OCI-LY1 (cell line): Measurements from ENCODE around the gene MAPK1.

ENCODE experiments used
- H2AFZ ChIP-seq: fragments of 200-600 bp; sonication (generic), shearing (Covaris generic); 2 replicates; pipeline ENCODE4 v1.6.0; 2014; ENCODE audit warnings: antibody characterized with exemption, mild to moderate bottlenecking, low read length
- H3F3A ChIP-seq: fragments of 200-600 bp; sonication (generic), shearing (Covaris generic); 2 replicates; pipeline ENCODE4 v1.6.0; 2014; ENCODE audit warnings: mild to moderate bottlenecking, antibody characterized with exemption, low read length, moderate library complexity; ENCODE audit not compliant: insufficient read depth
- H3K27ac ChIP-seq: fragments of 200-600 bp; sonication (generic); 2 replicates; pipeline ENCODE4 v1.5.1; 2014; ENCODE audit warnings: low read length, mixed run types, mild to moderate bottlenecking, low read depth; ENCODE audit not compliant: poor library complexity, severe bottlenecking
- H3K27me3 ChIP-seq: fragments of 200-600 bp; sonication (generic); 2 replicates; pipeline ENCODE4 v1.6.0; 2014; ENCODE audit warnings: antibody characterized with exemption, mild to moderate bottlenecking, low read length, moderate library complexity; ENCODE audit not compliant: insufficient read depth
- H3K36me3 ChIP-seq: fragments of 200-600 bp; sonication (generic); 2 replicates; pipeline ENCODE4 v1.6.1; 2014; ENCODE audit warnings: mild to moderate bottlenecking, antibody characterized with exemption, low read length, moderate library complexity, mixed read lengths; ENCODE audit not compliant: insufficient read depth
- H3K4me1 ChIP-seq: fragments of 200-600 bp; sonication (generic); 2 replicates; pipeline ENCODE4 v1.5.1; 2014; ENCODE audit warnings: mild to moderate bottlenecking, low read length, moderate library complexity; ENCODE audit not compliant: insufficient read depth, severe bottlenecking
- H3K4me2 ChIP-seq: fragments of 200-600 bp; sonication (generic), shearing (Covaris generic); 2 replicates; pipeline ENCODE4 v1.6.1; 2014; ENCODE audit warnings: low read length
- H3K4me3 ChIP-seq: fragments of 200-600 bp; sonication (generic); 2 replicates; pipeline ENCODE4 v1.5.1; 2014; ENCODE audit warnings: low read length, low read depth, mild to moderate bottlenecking, mixed read lengths; ENCODE audit not compliant: poor library complexity, severe bottlenecking
- H3K79me2 ChIP-seq: fragments of 200-600 bp; shearing (Covaris generic); 2 replicates; pipeline ENCODE4 v1.6.1; 2016; ENCODE audit warnings: mixed run types, low read length, mixed read lengths; ENCODE audit not compliant: insufficient read depth
- H3K9ac ChIP-seq: fragments of 200-600 bp; sonication (generic), shearing (Covaris generic); 2 replicates; pipeline ENCODE4 v1.6.1; 2014; ENCODE audit warnings: mild to moderate bottlenecking, low read length, mixed read lengths
- H3K9me2 ChIP-seq: fragments of 200-600 bp; sonication (generic), shearing (Covaris generic); 2 replicates; pipeline ENCODE4 v1.6.1; 2014; ENCODE audit warnings: low read depth, mild to moderate bottlenecking, low read length, mixed read lengths
- H3K9me3 ChIP-seq: fragments of 200-600 bp; shearing (Covaris generic); 2 replicates; pipeline ENCODE4 v1.6.1; 2014; ENCODE audit warnings: low read length, mixed read lengths
- H4K20me1 ChIP-seq: fragments of 200-600 bp; sonication (generic), shearing (Covaris generic); 2 replicates; pipeline ENCODE4 v1.6.0; 2016; ENCODE audit warnings: mild to moderate bottlenecking, low read length; ENCODE audit not compliant: insufficient read depth
- CTCF ChIP-seq: fragments of 200-600 bp; sonication (generic), shearing (Covaris generic); IDR thresholded peaks from 2 replicates; pipeline ENCODE4 v1.5.1; 2017; ENCODE audit warnings: mild to moderate bottlenecking, antibody characterized with exemption, low read length, moderate library complexity, mixed read lengths
- EZH2 ChIP-seq: fragments of 200-600 bp; sonication (generic), shearing (Covaris generic); IDR thresholded peaks from 2 replicates; pipeline ENCODE4 v1.8.0; 2017; ENCODE audit warnings: borderline replicate concordance, mixed run types, mild to moderate bottlenecking, antibody characterized with exemption, low read length, moderate library complexity, mixed read lengths

Gene MAPK1

GRCh38 chr22:21860491-21861039 is 6.9 kb downstream of the MAPK1 start:
- peaks cover 12% of the 10 kb centered on the region; the same call in 1 of the 2 replicates for H3K36me3 ChIP-seq
- H3K9ac ChIP-seq, result no peak overlapping the region
- H3K9me2 ChIP-seq, result no peaks in the 10 kb centered on the region
- H3K27me3 ChIP-seq, result no peaks in the 10 kb centered on the region
- peak overlapping the region; percentile 15; the same call in 1 of the 2 replicates for H3K4me2 ChIP-seq
- no peak overlapping the region for H3K4me3 ChIP-seq
- H4K20me1 ChIP-seq, result peaks cover 9% of the 10 kb centered on the region; the same call in 1 of the 2 replicates
- peaks cover 100% of the 10 kb centered on the region for H3K79me2 ChIP-seq
- H3K4me1 ChIP-seq, result peaks cover 98% of the 10 kb centered on the region
- TF ChIP-seq EZH2 (no peak), CTCF (no peak)
- H3K9me3 ChIP-seq, result no peaks in the 10 kb centered on the region
- no peaks in the 10 kb centered on the region for H3F3A ChIP-seq
- peak overlapping the region; percentile 46 for H3K27ac ChIP-seq
- no peak overlapping the region for H2AFZ ChIP-seq

- Histone ChIP-seq H3K4me1 (peaks cover 80% of the 10 kb centered on the region), H3K27ac (peak overlapping the region; percentile 70), H3K9me3 (no peaks in the 10 kb centered on the region), H3K79me2 (peaks cover 100% of the 10 kb centered on the region), H3K9me2 (no peaks in the 10 kb centered on the region), H3K4me2 (peak overlapping the region; percentile 49), H3F3A (no peaks in the 10 kb centered on the region), H3K9ac (peak overlapping the region; percentile 23; the same call in 1 of the 2 replicates), H3K4me3 (peak overlapping the region; percentile 2), H3K27me3 (no peaks in the 10 kb centered on the region), H2AFZ (no peak overlapping the region), H3K36me3 (peaks cover 11% of the 10 kb centered on the region; the same call in 1 of the 2 replicates), H4K20me1 (no peaks in the 10 kb centered on the region)
- no peak for TF ChIP-seq CTCF
- TF ChIP-seq EZH2, result no peak
Measured at GRCh38 chr22:21858025-21858764, 9.2 kb downstream of the MAPK1 start.

- Histone ChIP-seq H4K20me1 (no peaks in the 10 kb centered on the region), H3K9me3 (no peaks in the 10 kb centered on the region), H2AFZ (no peak overlapping the region), H3K4me3 (peak overlapping the region; percentile 2), H3K9me2 (no peaks in the 10 kb centered on the region), H3K4me2 (peak overlapping the region; percentile 49; the same call in 1 of the 2 replicates), H3K27me3 (no peaks in the 10 kb centered on the region), H3K4me1 (peaks cover 75% of the 10 kb centered on the region), H3K36me3 (peaks cover 16% of the 10 kb centered on the region), H3K79me2 (peaks cover 100% of the 10 kb centered on the region), H3K27ac (peak overlapping the region; percentile 70), H3K9ac (no peak overlapping the region; the same call in 1 of the 2 replicates), H3F3A (no peaks in the 10 kb centered on the region)
- TF ChIP-seq CTCF, result no peak
- no peak for TF ChIP-seq EZH2
Measured at GRCh38 chr22:21857481-21857914, 9.9 kb downstream of the MAPK1 start.
